Vagina (tissue), 2 donors: Measurements from ENCODE around the gene SNX7. TPM values are rescaled to one million over a fixed set of nuclear protein-coding genes. Genes with fewer than 3 reads are reported as not detected.

Experiments
- DNase-seq, 2 donors: peaks; one replicate each; pipeline ENCODE4 v3.0.0-alpha.2; 2017; ENCODE audit errors: extremely low spot score in 2 of 2
- H3K27ac ChIP-seq: fragments of 200-600 bp; sonication (generic); one replicate; pipeline ENCODE4 v1.5.1; 2019
- H3K27me3 ChIP-seq: fragments of 200-600 bp; sonication (generic); one replicate; pipeline ENCODE4 v1.5.1; 2019
- H3K36me3 ChIP-seq, 2 donors: fragments of 200-600 bp; sonication (generic); one replicate each; pipeline ENCODE4 v1.5.1; 2017 to 2019
- H3K4me1 ChIP-seq: fragments of 200-600 bp; sonication (generic); one replicate; pipeline ENCODE4 v1.5.1; 2019
- H3K4me3 ChIP-seq, 2 donors: fragments of 200-600 bp; sonication (generic); 1 replicate in 1 of 2; 2 replicates in 1 of 2; pipeline ENCODE4 v1.5.1; 2016 to 2019
- H3K9me3 ChIP-seq: fragments of 200-600 bp; sonication (generic); one replicate; pipeline ENCODE4 v1.5.1; 2019
- CTCF ChIP-seq, 3 experiments: fragments of 450-650 bp in 2 of 3; fragments of 200-600 bp in 1 of 3; sonication (generic) in 1 of 3; IDR thresholded peaks; one replicate each; pipeline ENCODE4 v1.5.1; 2017 to 2019; ENCODE audit warnings: antibody characterized with exemption in 3 of 3, mild to moderate bottlenecking in 2 of 3, moderate library complexity in 2 of 3
- POLR2A ChIP-seq, 2 donors: fragments of 450-650 bp; IDR thresholded peaks; one replicate each; pipeline ENCODE4 v1.6.1; 2017; ENCODE audit warnings: antibody characterized with exemption in 2 of 2, mild to moderate bottlenecking in 2 of 2, moderate library complexity in 2 of 2
- POLR2AphosphoS5 ChIP-seq, 2 donors: sonication (generic); formaldehyde crosslinking; IDR thresholded peaks; one replicate each; pipeline ENCODE4 v1.9.0; 2017; ENCODE audit warnings: antibody characterized with exemption in 2 of 2, mild to moderate bottlenecking in 2 of 2, low read depth in 1 of 2; ENCODE audit not compliant: insufficient read depth in 1 of 2
- intact Hi-C: fragments of 100-400 bp; cut with DNase I; formaldehyde crosslinking; loops from one replicate; pipeline ENCODE4 v1.15.1; 2023
- total RNA-seq: library from RNA; depleted of rRNA; stranded (reverse); fragments of >200 nt; gene quantifications from one replicate; pipeline ENCODE4 v1.2.3, GENCODE V29; 2016

Gene SNX7
- total RNA-seq, 1 donor from 2014 or later, result 21.4 TPM

GRCh38 chr1:98794196-98794886 is 132.8 kb downstream of the SNX7 start:
- H3K4me3 ChIP-seq, result no peak overlapping the region
- no peaks in the 10 kb centered on the region for H3K27me3 ChIP-seq
- H3K36me3 ChIP-seq, result no peaks in the 10 kb centered on the region
- no peaks in the 10 kb centered on the region for H3K9me3 ChIP-seq
- H3K4me1 ChIP-seq, result no peaks in the 10 kb centered on the region
- TF ChIP-seq CTCF (IDR thresholded peaks at IDR 0.05) (peak in 2 of 3 experiments; percentile 20 to 31), POLR2A (IDR thresholded peaks at IDR 0.05) (no peak)
- H3K27ac ChIP-seq, result no peak overlapping the region
- intact Hi-C loops, result no loop called here
- no peak for DNase-seq

GRCh38 chr1:98796049-98796448 is 134.5 kb downstream of the SNX7 start:
- TF ChIP-seq CTCF (IDR thresholded peaks at IDR 0.05) (no peak), POLR2AphosphoS5 (IDR thresholded peaks at IDR 0.05; ENCODE audit: insufficient read depth in 1 of 2, low read depth in 1 of 2) (no peak), POLR2A (IDR thresholded peaks at IDR 0.05) (no peak)
- no peak for DNase-seq
- Histone ChIP-seq H3K27ac (no peak overlapping the region), H3K27me3 (no peaks in the 10 kb centered on the region), H3K36me3 (no peaks in the 10 kb centered on the region), H3K9me3 (no peaks in the 10 kb centered on the region), H3K4me3 (no peak overlapping the region), H3K4me1 (no peaks in the 10 kb centered on the region)
- intact Hi-C loops, result no loop called here

GRCh38 chr1:98797506-98797905 is 136.0 kb downstream of the SNX7 start:
- no peak overlapping the region for H3K27ac ChIP-seq
- TF ChIP-seq POLR2AphosphoS5 (IDR thresholded peaks at IDR 0.05; ENCODE audit: insufficient read depth in 1 of 2, low read depth in 1 of 2), result no peak
- TF ChIP-seq CTCF (IDR thresholded peaks at IDR 0.05), result no peak
- no peak for TF ChIP-seq POLR2A (IDR thresholded peaks at IDR 0.05)
- H3K36me3 ChIP-seq, result no peaks in the 10 kb centered on the region
- intact Hi-C loops, result no loop called here
- no peaks in the 10 kb centered on the region for H3K9me3 ChIP-seq
- no peaks in the 10 kb centered on the region for H3K4me1 ChIP-seq
- DNase-seq, result no peak
- no peak overlapping the region for H3K4me3 ChIP-seq
- H3K27me3 ChIP-seq, result no peaks in the 10 kb centered on the region
